Colonic mucosa (tissue), 4 donors: ENCODE measurements around the gene RNF148. TPM values are rescaled to one million over a fixed set of nuclear protein-coding genes. Genes with fewer than 3 reads are reported as not detected.

Source experiments
- DNase-seq: peaks from one replicate; pipeline ENCODE4 v3.0.0-alpha.2; 2020
- H3K27ac ChIP-seq: fragments of 200-600 bp; one replicate; pipeline ENCODE4 v1.8.0; 2021
- H3K27me3 ChIP-seq: fragments of 200-600 bp; one replicate; pipeline ENCODE4 v1.8.0; 2021
- H3K36me3 ChIP-seq: fragments of 200-600 bp; one replicate; pipeline ENCODE4 v1.8.0; 2021
- H3K4me1 ChIP-seq: fragments of 200-600 bp; one replicate; pipeline ENCODE4 v1.8.0; 2021; ENCODE audit warnings: mild to moderate bottlenecking
- H3K4me3 ChIP-seq: fragments of 200-600 bp; one replicate; pipeline ENCODE4 v1.8.0; 2021
- H3K9ac ChIP-seq, 2 donors: one replicate each; pipeline ENCODE4 v1.7.0; 2013; ENCODE audit warnings: control low read depth in 2 of 2, low read depth in 2 of 2, low read length in 2 of 2
- H3K9me3 ChIP-seq: fragments of 200-600 bp; one replicate; pipeline ENCODE4 v1.8.0; 2021
- intact Hi-C: fragments of 100-400 bp; cut with DNase I; formaldehyde crosslinking; loops from one replicate; pipeline ENCODE4 v1.14.1; 2022
- total RNA-seq, 2 donors: library from RNA; stranded (reverse); fragmentation: NEBNext Ultra II Directional in 1 of 2; extraction: Animal tissue kit (Norgen Biotek cat#: 25700) in 1 of 2; gene quantifications; one replicate each; pipeline ENCODE4 v1.2.1, GENCODE V29; 2021
- TF ChIP-seq, protein P1 (sequence below): fragments of 200-600 bp; IDR thresholded peaks from one replicate; pipeline ENCODE4 v1.8.0; 2022; ENCODE audit warnings: antibody characterized with exemption, mild to moderate bottlenecking
- donor health status: healthy.
- donor health status: DM: no; HTN: no; CAD: no.
- donor health status: DM: no; HTN: no; CAD: no.

Gene RNF148
- total RNA-seq, 2 donors from 2014 or later: 0.50 to 0.57 TPM

DNA sequence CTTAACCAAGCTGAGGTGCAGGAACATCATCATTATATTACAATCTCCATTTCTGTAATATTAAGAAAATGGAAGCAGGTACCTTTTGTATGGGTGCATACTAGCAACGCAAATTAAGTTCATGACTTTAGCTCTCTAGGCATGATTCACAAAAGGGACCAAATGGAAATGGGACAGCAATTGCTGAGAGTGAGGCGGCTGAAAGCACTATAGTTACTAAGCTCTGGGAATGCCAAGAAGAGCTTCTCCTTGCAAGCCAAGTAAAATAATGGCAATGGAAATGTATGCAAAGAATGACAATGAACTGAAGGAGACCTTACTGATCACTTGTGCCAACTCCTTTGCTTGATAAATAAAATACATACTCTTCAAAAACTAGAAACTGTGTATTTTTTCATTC, 36.2 kb upstream of the RNF148 start:
- TF ChIP-seq, protein P1, sequence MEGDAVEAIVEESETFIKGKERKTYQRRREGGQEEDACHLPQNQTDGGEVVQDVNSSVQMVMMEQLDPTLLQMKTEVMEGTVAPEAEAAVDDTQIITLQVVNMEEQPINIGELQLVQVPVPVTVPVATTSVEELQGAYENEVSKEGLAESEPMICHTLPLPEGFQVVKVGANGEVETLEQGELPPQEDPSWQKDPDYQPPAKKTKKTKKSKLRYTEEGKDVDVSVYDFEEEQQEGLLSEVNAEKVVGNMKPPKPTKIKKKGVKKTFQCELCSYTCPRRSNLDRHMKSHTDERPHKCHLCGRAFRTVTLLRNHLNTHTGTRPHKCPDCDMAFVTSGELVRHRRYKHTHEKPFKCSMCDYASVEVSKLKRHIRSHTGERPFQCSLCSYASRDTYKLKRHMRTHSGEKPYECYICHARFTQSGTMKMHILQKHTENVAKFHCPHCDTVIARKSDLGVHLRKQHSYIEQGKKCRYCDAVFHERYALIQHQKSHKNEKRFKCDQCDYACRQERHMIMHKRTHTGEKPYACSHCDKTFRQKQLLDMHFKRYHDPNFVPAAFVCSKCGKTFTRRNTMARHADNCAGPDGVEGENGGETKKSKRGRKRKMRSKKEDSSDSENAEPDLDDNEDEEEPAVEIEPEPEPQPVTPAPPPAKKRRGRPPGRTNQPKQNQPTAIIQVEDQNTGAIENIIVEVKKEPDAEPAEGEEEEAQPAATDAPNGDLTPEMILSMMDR: no peak
- Histone ChIP-seq H3K27ac (no peak overlapping the region), H3K27me3 (no peaks in the 10 kb centered on the region), H3K36me3 (no peaks in the 10 kb centered on the region), H3K9ac (no peak overlapping the region), H3K9me3 (no peaks in the 10 kb centered on the region), H3K4me1 (no peaks in the 10 kb centered on the region), H3K4me3 (no peak overlapping the region)
- no peak for DNase-seq
- intact Hi-C loops: no loop called here

DNA sequence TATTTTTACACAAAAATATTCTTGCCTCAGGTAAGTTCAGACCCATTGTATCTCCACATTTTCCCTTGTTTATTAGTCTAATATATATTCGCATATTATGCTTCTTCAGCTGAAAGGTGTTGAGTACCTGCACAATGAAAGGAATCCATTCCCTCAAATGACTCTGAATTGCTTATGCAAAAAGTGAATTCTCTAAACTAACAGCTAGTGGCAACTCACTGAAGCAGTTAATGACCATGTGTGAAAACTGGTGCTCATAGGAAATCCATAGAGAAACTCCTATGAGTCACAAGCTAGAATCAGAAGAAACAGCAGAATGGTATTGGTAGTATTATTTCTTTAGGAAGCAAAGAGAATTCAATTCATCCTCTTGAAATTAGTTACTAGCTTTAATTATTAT, 33.5 kb upstream of the RNF148 start:
- Histone ChIP-seq H3K36me3 (no peaks in the 10 kb centered on the region), H3K4me1 (no peaks in the 10 kb centered on the region), H3K9me3 (no peaks in the 10 kb centered on the region), H3K27ac (no peak overlapping the region), H3K27me3 (no peaks in the 10 kb centered on the region), H3K9ac (no peak overlapping the region), H3K4me3 (no peak overlapping the region)
- no peak for DNase-seq
- intact Hi-C loops: no loop called here
- TF ChIP-seq, protein P1: no peak

GRCh38 chr7:122727759-122728158, 25.0 kb upstream of the RNF148 start:
- H3K9ac ChIP-seq: no peak overlapping the region
- no peaks in the 10 kb centered on the region for H3K36me3 ChIP-seq
- no peak overlapping the region for H3K4me3 ChIP-seq
- no peaks in the 10 kb centered on the region for H3K4me1 ChIP-seq
- no peak overlapping the region for H3K27ac ChIP-seq
- DNase-seq: no peak
- TF ChIP-seq, protein P1: no peak
- no peaks in the 10 kb centered on the region for H3K9me3 ChIP-seq
- intact Hi-C loops: no loop called here
- no peaks in the 10 kb centered on the region for H3K27me3 ChIP-seq

GRCh38 chr7:122727354-122727753, 24.6 kb upstream of the RNF148 start:
- DNase-seq: no peak
- Histone ChIP-seq H3K4me3 (no peak overlapping the region), H3K27ac (no peak overlapping the region), H3K9me3 (no peaks in the 10 kb centered on the region), H3K9ac (no peak overlapping the region), H3K27me3 (no peaks in the 10 kb centered on the region), H3K36me3 (no peaks in the 10 kb centered on the region), H3K4me1 (no peaks in the 10 kb centered on the region)
- intact Hi-C loops: no loop called here
- TF ChIP-seq, protein P1: no peak

- H3K4me1 ChIP-seq: no peaks in the 10 kb centered on the region
- intact Hi-C loops: no loop called here
- H3K9ac ChIP-seq: no peak overlapping the region
- no peaks in the 10 kb centered on the region for H3K27me3 ChIP-seq
- DNase-seq: no peak
- H3K4me3 ChIP-seq: no peak overlapping the region
- no peaks in the 10 kb centered on the region for H3K9me3 ChIP-seq
- H3K27ac ChIP-seq: no peak overlapping the region
- no peaks in the 10 kb centered on the region for H3K36me3 ChIP-seq
- TF ChIP-seq, protein P1: no peak
These were observed 24.2 kb upstream of the RNF148 start for GRCh38 chr7:122726881-122727280.

DNA sequence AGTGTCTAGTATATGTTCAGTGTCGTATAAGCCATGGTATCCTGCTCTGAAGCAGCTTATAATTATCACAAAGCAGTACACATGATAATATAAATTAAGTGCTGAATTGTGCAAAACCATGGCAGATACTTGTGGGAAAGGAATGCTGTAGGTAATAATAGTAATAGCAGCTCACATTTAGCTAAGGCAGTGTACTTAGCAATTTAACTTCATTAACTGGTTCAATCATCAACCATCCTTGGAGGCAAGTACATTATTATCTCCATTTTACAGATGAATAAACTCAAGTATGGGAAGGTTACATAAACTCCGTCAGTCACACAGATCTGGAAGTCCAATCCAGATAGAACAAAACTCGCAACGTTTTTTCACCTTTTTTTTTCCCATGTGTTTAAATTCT, 21.6 kb upstream of the RNF148 start:
- Histone ChIP-seq H3K4me3 (no peak overlapping the region), H3K27ac (no peak overlapping the region), H3K9me3 (no peaks in the 10 kb centered on the region), H3K4me1 (no peaks in the 10 kb centered on the region), H3K36me3 (no peaks in the 10 kb centered on the region), H3K9ac (no peak overlapping the region), H3K27me3 (no peaks in the 10 kb centered on the region)
- TF ChIP-seq, protein P1: no peak
- DNase-seq: no peak
- intact Hi-C loops: no loop called here
